Endodermal cell (in vitro differentiated cells): ENCODE data around the gene CIB4. TPM values are rescaled to one million over a fixed set of nuclear protein-coding genes. Genes with fewer than 3 reads are reported as not detected.

ENCODE experiments used
- DNase-seq: peaks from one replicate; pipeline ENCODE4 v3.0.0-alpha.2; 2017
- H3K27ac ChIP-seq: 2 replicates; pipeline ENCODE4 v1.5.1; 2013; ENCODE audit warnings: mild to moderate bottlenecking, low read depth, low read length, moderate library complexity
- H3K27me3 ChIP-seq: 2 replicates; pipeline ENCODE4 v1.6.1; 2013; ENCODE audit warnings: mild to moderate bottlenecking, low read length, moderate library complexity; ENCODE audit not compliant: insufficient read depth, control insufficient read depth, poor library complexity, severe bottlenecking
- H3K36me3 ChIP-seq: 2 replicates; pipeline ENCODE4 v1.7.0; 2013; ENCODE audit warnings: mild to moderate bottlenecking, low read length, moderate library complexity; ENCODE audit not compliant: control insufficient read depth, insufficient read depth
- H3K4me1 ChIP-seq: one replicate; pipeline ENCODE4 v1.7.0; 2013; ENCODE audit warnings: low read length; ENCODE audit not compliant: control insufficient read depth, insufficient read depth
- H3K4me3 ChIP-seq: 2 replicates; pipeline ENCODE4 v1.5.1; 2013; ENCODE audit warnings: mild to moderate bottlenecking, low read length, moderate library complexity
- H3K9ac ChIP-seq: 2 replicates; pipeline ENCODE4 v1.6.1; 2013; ENCODE audit warnings: mild to moderate bottlenecking, low read length, moderate library complexity; ENCODE audit not compliant: poor library complexity, severe bottlenecking; ENCODE audit errors: extremely low read depth
- H3K9me3 ChIP-seq: 2 replicates; pipeline ENCODE4 v1.6.1; 2013; ENCODE audit warnings: mild to moderate bottlenecking, low read length, moderate library complexity; ENCODE audit not compliant: control insufficient read depth
- H3K27ac Mint-ChIP-seq: 2 replicates; pipeline ENCODE4 v1.8.0; 2020; ENCODE audit warnings: mixed read lengths
- H3K27me3 Mint-ChIP-seq: 2 replicates; pipeline ENCODE4 v1.8.0; 2021; ENCODE audit warnings: mild to moderate bottlenecking, mixed read lengths; ENCODE audit not compliant: insufficient read depth
- H3K36me3 Mint-ChIP-seq: 2 replicates; pipeline ENCODE4 v1.8.0; 2020; ENCODE audit warnings: low read depth, mixed read lengths
- H3K4me1 Mint-ChIP-seq: 2 replicates; pipeline ENCODE4 v1.8.0; 2020; ENCODE audit warnings: mixed read lengths
- H3K4me3 Mint-ChIP-seq: 2 replicates; pipeline ENCODE4 v1.8.0; 2020; ENCODE audit warnings: mild to moderate bottlenecking, moderate library complexity, mixed read lengths
- H3K9me3 Mint-ChIP-seq: 2 replicates; pipeline ENCODE4 v1.8.0; 2020; ENCODE audit warnings: mild to moderate bottlenecking, mixed read lengths
- CTCF ChIP-seq: fragments of 200-600 bp; sonication (generic); conservative IDR thresholded peaks from 2 replicates; pipeline ENCODE4 v1.5.0; 2021; ENCODE audit warnings: antibody characterized with exemption, mild to moderate bottlenecking
- WGBS, 2 experiments: methylation state at CpG; one replicate each; pipeline versions ENCODE4 v1.1.5 to v1.1.7; 2013; ENCODE audit warnings: missing lambda C conversion rate in 2 of 2, mixed read lengths in 1 of 2; ENCODE audit not compliant: insufficient coverage in 1 of 2, insufficient read length in 1 of 2; 5-methylcytosine and 5-hydroxymethylcytosine counted together
- total RNA-seq, 2 donors: library from RNA; stranded (reverse); fragmentation: NEBNext Ultra II Directional in 1 of 2; extraction: Animal tissue kit (Norgen Biotek cat#: 25700) in 1 of 2; gene quantifications; 2 replicates in 1 of 2; 3 replicates in 1 of 2; pipeline ENCODE4 v1.2.1, GENCODE V29; 2021

Gene CIB4
- total RNA-seq, 2 donors from 2014 or later: not detected

- peak; percentile 13 for DNase-seq
- Mint-ChIP-seq H3K27me3 (peaks cover 38% of the 10 kb centered on the region), H3K36me3 (no peaks in the 10 kb centered on the region), H3K27ac (no peak overlapping the region), H3K4me3 (no peak overlapping the region), H3K9me3 (no peaks in the 10 kb centered on the region), H3K4me1 (peaks cover 2% of the 10 kb centered on the region)
- no peak overlapping the region for H3K27ac ChIP-seq
- TF ChIP-seq CTCF: no peak
- peaks cover 37% of the 10 kb centered on the region for H3K27me3 ChIP-seq
- H3K4me3 ChIP-seq: no peak overlapping the region
- no peaks in the 10 kb centered on the region for H3K36me3 ChIP-seq
- H3K9me3 ChIP-seq: no peaks in the 10 kb centered on the region
- 94 to 95% methylated on average over 5 to 6 of the region's 6 CpGs for WGBS, 2 experiments
- no peak overlapping the region for H3K9ac ChIP-seq
- no peaks in the 10 kb centered on the region for H3K4me1 ChIP-seq
Measured at GRCh38 chr2:26566081-26566375, 75.1 kb downstream of the CIB4 start.

GRCh38 chr2:26564121-26564644, 77.0 kb downstream of the CIB4 start:
- no peak overlapping the region for H3K27ac ChIP-seq
- no peak for TF ChIP-seq CTCF

GRCh38 chr2:26563686-26564085, 77.5 kb downstream of the CIB4 start:
- Mint-ChIP-seq H3K27ac (no peak overlapping the region), H3K4me1 (peaks cover under 1% of the 10 kb centered on the region), H3K9me3 (no peaks in the 10 kb centered on the region), H3K27me3 (peaks cover 28% of the 10 kb centered on the region), H3K4me3 (no peak overlapping the region), H3K36me3 (no peaks in the 10 kb centered on the region)
- DNase-seq: no peak
- Histone ChIP-seq H3K27ac (no peak overlapping the region), H3K4me3 (no peak overlapping the region), H3K36me3 (no peaks in the 10 kb centered on the region), H3K4me1 (peaks cover under 1% of the 10 kb centered on the region), H3K27me3 (peaks cover 30% of the 10 kb centered on the region), H3K9ac (no peak overlapping the region), H3K9me3 (no peaks in the 10 kb centered on the region)
- WGBS, 2 experiments: 89 to 100% methylated on average over 4 to 5 of the region's 5 CpGs
- no peak for TF ChIP-seq CTCF

More at GRCh38 chr2:26564121-26564644, 77.0 kb downstream of the CIB4 start:
- Mint-ChIP-seq H3K9me3 (no peaks in the 10 kb centered on the region), H3K36me3 (no peaks in the 10 kb centered on the region), H3K4me3 (no peak overlapping the region), H3K27ac (no peak overlapping the region), H3K27me3 (peaks cover 31% of the 10 kb centered on the region), H3K4me1 (no peaks in the 10 kb centered on the region)
- H3K9ac ChIP-seq: no peak overlapping the region
- H3K9me3 ChIP-seq: no peaks in the 10 kb centered on the region
- H3K4me1 ChIP-seq: no peaks in the 10 kb centered on the region
- peak; percentile 39 for DNase-seq
- H3K4me3 ChIP-seq: no peak overlapping the region
- H3K27me3 ChIP-seq: peaks cover 30% of the 10 kb centered on the region
- H3K36me3 ChIP-seq: no peaks in the 10 kb centered on the region
- 90 to 95% methylated on average over 2 to 3 of the region's 3 CpGs for WGBS, 2 experiments
